Measurements from ENCODE around the gene PSMG2. TPM values are rescaled to one million over a fixed set of nuclear protein-coding genes. Genes with fewer than 3 reads are reported as not detected.

PSMG2 gene
- polyA plus RNA-seq, 2 of the 4 experiments (the other 2 are of a cell fraction), result 69.2 to 75.7 TPM

Small RNAs within 50 kb of the gene (small RNA-seq; reads per million reads assigned to genes)
- 0 reads per million in 6 experiments for gene RF00019

Other genes starting within 250 kb of the PSMG2 start
- gene SPIRE1, start 44.9 kb upstream of the PSMG2 start, polyA plus RNA-seq (2011; rRNA removed), result 23.2 and 29.4 TPM in 2 replicates
- gene SPIRE1, start 44.9 kb upstream of the PSMG2 start, polyA plus RNA-seq (2017; fragmentation: RNase III; extraction: RNeasy Plus Mini Kit Qiagen cat#74134 plus additional on column Dnase treatment), result 8.3 to 9.1 TPM (median 8.9 TPM) in 3 replicates
- gene CEP76, start 319 bp upstream of the PSMG2 start, polyA plus RNA-seq (2011; rRNA removed), result 12.4 and 13.1 TPM in 2 replicates
- 7.8 to 7.9 TPM (median 7.9 TPM) in 3 replicates for gene CEP76, start 319 bp upstream of the PSMG2 start, polyA plus RNA-seq (2017; fragmentation: RNase III; extraction: RNeasy Plus Mini Kit Qiagen cat#74134 plus additional on column Dnase treatment)
- gene PTPN2, start 181.2 kb downstream of the PSMG2 start, polyA plus RNA-seq (2011; rRNA removed), result 32.4 and 33.3 TPM in 2 replicates
- gene PTPN2, start 181.2 kb downstream of the PSMG2 start, polyA plus RNA-seq (2017; fragmentation: RNase III; extraction: RNeasy Plus Mini Kit Qiagen cat#74134 plus additional on column Dnase treatment), result 22.9 to 25.3 TPM (median 23.0 TPM) in 3 replicates
- gene SEH1L, start 245.0 kb downstream of the PSMG2 start, polyA plus RNA-seq (2011; rRNA removed), result 63.1 and 70.6 TPM in 2 replicates
- 31.6 to 36.2 TPM (median 32.7 TPM) in 3 replicates for gene SEH1L, start 245.0 kb downstream of the PSMG2 start, polyA plus RNA-seq (2017; fragmentation: RNase III; extraction: RNeasy Plus Mini Kit Qiagen cat#74134 plus additional on column Dnase treatment)

Measured in A549 (cell line).